ENCODE data around the gene TTYH1. TPM values are rescaled to one million over a fixed set of nuclear protein-coding genes. Genes with fewer than 3 reads are reported as not detected.

TTYH1 gene
- total and polyA plus RNA-seq, 2 donors (not counting 1 experiment from before 2014, with no cell fraction given), result not detected

DNA sequence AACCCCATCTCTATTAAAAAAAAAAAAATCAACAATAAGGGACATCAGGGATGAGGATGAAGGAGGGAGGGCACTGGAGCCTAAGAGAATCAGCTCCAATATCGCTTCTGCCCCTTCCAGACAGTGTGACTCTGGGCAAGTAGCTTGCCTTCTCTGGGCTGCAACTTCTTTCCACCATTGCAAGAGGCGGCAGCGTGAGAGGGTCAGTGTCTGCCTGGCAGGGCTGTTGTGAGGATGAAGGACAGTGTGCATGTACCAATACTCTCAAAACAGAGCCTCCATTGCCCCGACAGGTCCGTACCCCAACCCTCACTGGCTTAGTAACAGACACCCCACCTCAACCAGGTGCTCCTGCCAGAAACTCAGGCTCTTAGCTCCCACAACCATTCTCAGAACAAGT, 18.4 kb downstream of the TTYH1 start:
- H3K27me3 ChIP-seq (ENCODE audit: control insufficient read depth, insufficient read depth, low read length), result no peaks in the 10 kb centered on the region
- no peak overlapping the region for H3K9ac ChIP-seq (ENCODE audit: insufficient read depth, low read length)
- no peak overlapping the region for H3K4me2 ChIP-seq (ENCODE audit: extremely low read depth, insufficient read depth, low read length)
- H4K20me1 ChIP-seq (ENCODE audit: control insufficient read depth, extremely low read depth, insufficient read depth, low read length), result peaks cover under 1% of the 10 kb centered on the region
- H2AFZ ChIP-seq (ENCODE audit: low read length), result no peak overlapping the region
- no peak for DNase-seq (ENCODE audit: low read depth in 2 of 2)
- no peaks in the 10 kb centered on the region for H3K4me1 ChIP-seq (ENCODE audit: control insufficient read depth, extremely low read depth, insufficient read depth, low read length)
- H3K36me3 ChIP-seq (ENCODE audit: control insufficient read depth, insufficient read depth, low read length), result no peaks in the 10 kb centered on the region
- H3K79me2 ChIP-seq (ENCODE audit: control insufficient read depth, insufficient read depth, low read length), result no peaks in the 10 kb centered on the region
- no peak overlapping the region for H3K4me3 ChIP-seq (replicated peaks in 1 of 4; ENCODE audit: control extremely low read depth in 1 of 4, insufficient read depth in 1 of 4, low read depth in 3 of 4, low read length in 4 of 4)
- TF ChIP-seq, protein P1, sequence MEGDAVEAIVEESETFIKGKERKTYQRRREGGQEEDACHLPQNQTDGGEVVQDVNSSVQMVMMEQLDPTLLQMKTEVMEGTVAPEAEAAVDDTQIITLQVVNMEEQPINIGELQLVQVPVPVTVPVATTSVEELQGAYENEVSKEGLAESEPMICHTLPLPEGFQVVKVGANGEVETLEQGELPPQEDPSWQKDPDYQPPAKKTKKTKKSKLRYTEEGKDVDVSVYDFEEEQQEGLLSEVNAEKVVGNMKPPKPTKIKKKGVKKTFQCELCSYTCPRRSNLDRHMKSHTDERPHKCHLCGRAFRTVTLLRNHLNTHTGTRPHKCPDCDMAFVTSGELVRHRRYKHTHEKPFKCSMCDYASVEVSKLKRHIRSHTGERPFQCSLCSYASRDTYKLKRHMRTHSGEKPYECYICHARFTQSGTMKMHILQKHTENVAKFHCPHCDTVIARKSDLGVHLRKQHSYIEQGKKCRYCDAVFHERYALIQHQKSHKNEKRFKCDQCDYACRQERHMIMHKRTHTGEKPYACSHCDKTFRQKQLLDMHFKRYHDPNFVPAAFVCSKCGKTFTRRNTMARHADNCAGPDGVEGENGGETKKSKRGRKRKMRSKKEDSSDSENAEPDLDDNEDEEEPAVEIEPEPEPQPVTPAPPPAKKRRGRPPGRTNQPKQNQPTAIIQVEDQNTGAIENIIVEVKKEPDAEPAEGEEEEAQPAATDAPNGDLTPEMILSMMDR (conservative IDR thresholded peaks at IDR 0.05 in 1 of 2, IDR thresholded peaks at IDR 0.05 in 1 of 2; ENCODE audit: low read depth in 1 of 2, low read length in 2 of 2), result no peak
- no peak for TF ChIP-seq EZH2 (IDR thresholded peaks at IDR 0.05; ENCODE audit: low read length, missing control alignments)
- no peaks in the 10 kb centered on the region for H3K9me3 ChIP-seq (ENCODE audit: control insufficient read depth, insufficient read depth, low read depth, low read length)
- no peak overlapping the region for H3K27ac ChIP-seq (ENCODE audit: insufficient read depth, low read length)

DNA sequence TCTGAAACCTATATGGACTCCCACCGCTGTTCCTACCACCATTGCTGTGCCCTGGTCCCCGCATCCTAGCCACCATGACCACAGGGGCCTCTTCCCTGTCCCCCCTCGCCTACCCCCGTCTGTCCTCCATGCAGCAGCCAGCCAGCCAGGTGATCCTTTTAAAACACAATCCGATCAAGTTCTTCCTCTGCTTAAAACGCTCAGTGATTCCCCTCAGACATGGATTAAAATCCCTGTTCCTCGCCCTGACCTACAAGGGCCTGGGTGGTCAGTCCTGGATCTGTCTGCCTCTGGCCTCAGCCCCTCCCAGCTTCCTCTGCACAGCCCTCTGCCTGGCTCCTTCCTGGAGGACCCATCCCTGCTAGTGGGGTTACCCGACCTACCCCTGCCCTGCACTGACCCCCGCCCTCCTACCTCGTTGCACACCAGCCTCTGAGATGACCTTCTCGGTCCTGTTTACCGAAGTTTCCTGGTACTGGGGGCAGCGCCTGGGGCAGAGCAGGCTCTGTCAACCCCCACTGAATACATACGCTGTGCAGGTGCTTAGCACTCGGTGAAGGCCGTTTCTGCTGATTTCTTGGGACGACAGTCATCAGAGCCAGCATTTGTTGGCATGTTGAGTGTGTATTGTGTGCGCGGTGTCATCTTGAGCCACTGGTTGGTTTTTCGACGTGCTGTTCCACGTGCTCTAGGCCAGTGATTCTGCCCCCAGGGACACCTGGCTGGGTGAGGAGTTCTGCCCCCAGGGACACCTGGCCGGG, 19.0 kb downstream of the TTYH1 start:
- Histone ChIP-seq H3K27me3 (ENCODE audit: control insufficient read depth, insufficient read depth, low read length) (no peaks in the 10 kb centered on the region), H3K9ac (ENCODE audit: insufficient read depth, low read length) (no peak overlapping the region), H3K4me3 (replicated peaks in 1 of 4; ENCODE audit: control extremely low read depth in 1 of 4, insufficient read depth in 1 of 4, low read depth in 3 of 4, low read length in 4 of 4) (no peak overlapping the region), H3K4me1 (ENCODE audit: control insufficient read depth, extremely low read depth, insufficient read depth, low read length) (no peaks in the 10 kb centered on the region), H3K4me2 (ENCODE audit: extremely low read depth, insufficient read depth, low read length) (no peak overlapping the region), H3K79me2 (ENCODE audit: control insufficient read depth, insufficient read depth, low read length) (no peaks in the 10 kb centered on the region), H4K20me1 (ENCODE audit: control insufficient read depth, extremely low read depth, insufficient read depth, low read length) (peaks cover 2% of the 10 kb centered on the region), H2AFZ (ENCODE audit: low read length) (no peak overlapping the region), H3K9me3 (ENCODE audit: control insufficient read depth, insufficient read depth, low read depth, low read length) (no peaks in the 10 kb centered on the region), H3K36me3 (ENCODE audit: control insufficient read depth, insufficient read depth, low read length) (no peaks in the 10 kb centered on the region), H3K27ac (ENCODE audit: insufficient read depth, low read length) (no peak overlapping the region)
- no peak for DNase-seq (ENCODE audit: low read depth in 2 of 2)
- no peak for TF ChIP-seq EZH2 (IDR thresholded peaks at IDR 0.05; ENCODE audit: low read length, missing control alignments)
- TF ChIP-seq, protein P1 (conservative IDR thresholded peaks at IDR 0.05 in 1 of 2, IDR thresholded peaks at IDR 0.05 in 1 of 2; ENCODE audit: low read depth in 1 of 2, low read length in 2 of 2), result no peak

DNA sequence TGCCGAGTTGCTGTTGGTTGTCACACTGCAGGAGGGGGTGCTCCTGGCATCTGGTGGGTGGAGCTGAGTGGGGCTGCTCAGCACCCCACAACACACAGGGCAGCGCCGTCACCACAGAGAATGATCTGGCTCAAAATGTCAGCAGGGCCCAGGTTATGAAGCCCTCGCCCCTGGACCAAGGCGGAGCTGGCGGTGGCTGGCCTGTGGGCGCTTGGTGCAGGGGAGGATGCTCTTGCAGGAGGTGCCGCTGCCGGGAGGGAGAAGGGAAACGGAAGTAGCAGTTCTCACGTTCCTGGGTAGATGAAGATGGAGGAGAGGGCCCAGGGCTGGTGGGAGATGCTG, 19.6 kb downstream of the TTYH1 start:
- Histone ChIP-seq H4K20me1 (ENCODE audit: control insufficient read depth, extremely low read depth, insufficient read depth, low read length) (peaks cover 2% of the 10 kb centered on the region), H3K4me1 (ENCODE audit: control insufficient read depth, extremely low read depth, insufficient read depth, low read length) (no peaks in the 10 kb centered on the region), H3K27ac (ENCODE audit: insufficient read depth, low read length) (no peak overlapping the region), H3K27me3 (ENCODE audit: control insufficient read depth, insufficient read depth, low read length) (no peaks in the 10 kb centered on the region), H3K36me3 (ENCODE audit: control insufficient read depth, insufficient read depth, low read length) (no peaks in the 10 kb centered on the region), H3K9me3 (ENCODE audit: control insufficient read depth, insufficient read depth, low read depth, low read length) (no peaks in the 10 kb centered on the region), H3K9ac (ENCODE audit: insufficient read depth, low read length) (no peak overlapping the region), H2AFZ (ENCODE audit: low read length) (no peak overlapping the region), H3K4me2 (ENCODE audit: extremely low read depth, insufficient read depth, low read length) (no peak overlapping the region), H3K79me2 (ENCODE audit: control insufficient read depth, insufficient read depth, low read length) (no peaks in the 10 kb centered on the region), H3K4me3 (replicated peaks in 1 of 4; ENCODE audit: control extremely low read depth in 1 of 4, insufficient read depth in 1 of 4, low read depth in 3 of 4, low read length in 4 of 4) (no peak overlapping the region)
- no peak for TF ChIP-seq EZH2 (IDR thresholded peaks at IDR 0.05; ENCODE audit: low read length, missing control alignments)
- TF ChIP-seq, protein P1 (conservative IDR thresholded peaks at IDR 0.05 in 1 of 2, IDR thresholded peaks at IDR 0.05 in 1 of 2; ENCODE audit: low read depth in 1 of 2, low read length in 2 of 2), result no peak
- no peak for DNase-seq (ENCODE audit: low read depth in 2 of 2)

Measured in fibroblast of lung (primary cell).